Endothelial cell of umbilical vein (primary cell): Measurements from ENCODE around the gene CTTNBP2NL. TPM values are rescaled to one million over a fixed set of nuclear protein-coding genes. Genes with fewer than 3 reads are reported as not detected.

Experiments used
- BruUV-seq: library from RNA; stranded (reverse); fragments of 400-500 nt; replicated peaks from 2 replicates; lab custom pipeline; 2021; lab: Mats Ljungman, UMichigan
- CTCF ChIA-PET: fragments of 300-600, 350-600 bp; sonication (Branson Sonifier 250); formaldehyde crosslinking; loops from one replicate; lab custom pipeline; 2021; ENCODE audit warnings: antibody characterized with exemption, inconsistent platforms; lab: Charles Lee
- POLR2A ChIA-PET: fragments of 300-600, 350-600 bp; sonication (Branson Sonifier 250); formaldehyde crosslinking; loops from one replicate; lab custom pipeline; 2021; ENCODE audit warnings: antibody characterized with exemption, inconsistent platforms; lab: Charles Lee
- DNase-seq: peaks from one replicate; pipeline ENCODE4 v3.0.0-alpha.2; 2011; ENCODE audit warnings: low read depth, low spot score
- FAIRE-seq: peaks from 2 replicates; lab custom pipeline; 2011; peaks lifted over from hg19 to GRCh38; lab: Jason Lieb, UNC
- H2AFZ ChIP-seq: 2 replicates; pipeline ENCODE4 v1.6.0; 2012; ENCODE audit warnings: low read depth, low read length, control low read depth, inconsistent platforms
- H3K27ac ChIP-seq: 2 replicates; pipeline ENCODE4 v1.5.1; 2011; ENCODE audit warnings: low read depth, mild to moderate bottlenecking, control low read depth, low read length, moderate library complexity; ENCODE audit not compliant: insufficient read depth
- H3K27me3 ChIP-seq, 2 experiments: 2 replicates each; pipeline versions ENCODE4 v1.6.0 to v1.6.1; 2011; ENCODE audit warnings: low read length in 2 of 2, mixed read lengths in 1 of 2; ENCODE audit not compliant: control insufficient read depth in 2 of 2, insufficient read depth in 2 of 2
- H3K36me3 ChIP-seq, 2 experiments: 2 replicates in 1 of 2; 3 replicates in 1 of 2; pipeline ENCODE4 v1.5.1; 2011; ENCODE audit warnings: low read length in 2 of 2, mild to moderate bottlenecking in 1 of 2, moderate library complexity in 1 of 2; ENCODE audit not compliant: control insufficient read depth in 2 of 2, insufficient read depth in 2 of 2; ENCODE audit errors: extremely low read depth in 1 of 2
- H3K4me1 ChIP-seq: 3 replicates; pipeline ENCODE4 v1.5.1; 2011; ENCODE audit warnings: mild to moderate bottlenecking, low read length; ENCODE audit not compliant: control insufficient read depth, insufficient read depth; ENCODE audit errors: extremely low read depth
- H3K4me2 ChIP-seq: 2 replicates; pipeline ENCODE4 v1.6.1; 2011; ENCODE audit warnings: low read length, control low read depth, mixed read lengths; ENCODE audit not compliant: insufficient read depth
- H3K4me3 ChIP-seq, 3 experiments: fragments of 200-600 bp in 1 of 3; sonication (generic), shearing (Covaris generic) in 1 of 3; replicated peaks in 1 of 3; 2 replicates each; pipeline ENCODE4 v1.5.1; 2011 to 2016; ENCODE audit warnings: control low read depth in 3 of 3, low read length in 3 of 3, mild to moderate bottlenecking in 2 of 3, inconsistent platforms in 1 of 3, low read depth in 1 of 3, moderate library complexity in 1 of 3; ENCODE audit not compliant: insufficient read depth in 1 of 3
- H3K79me2 ChIP-seq: 2 replicates; pipeline ENCODE4 v1.6.0; 2012; ENCODE audit warnings: low read length, inconsistent platforms; ENCODE audit not compliant: control insufficient read depth, insufficient read depth
- H3K9ac ChIP-seq: replicated peaks from 2 replicates; pipeline ENCODE3; 2011; ENCODE audit warnings: low read length, control low read depth; ENCODE audit not compliant: insufficient read depth; ENCODE audit errors: extremely low read depth
- H3K9me1 ChIP-seq: replicated peaks from 3 replicates; pipeline ENCODE4 v1.6.0; 2011; ENCODE audit warnings: mild to moderate bottlenecking, low read length; ENCODE audit not compliant: control insufficient read depth, insufficient read depth; ENCODE audit errors: extremely low read depth
- H3K9me3 ChIP-seq: replicated peaks from 2 replicates; pipeline ENCODE4 v1.5.1; 2012; ENCODE audit warnings: low read length, inconsistent platforms; ENCODE audit not compliant: control insufficient read depth, insufficient read depth
- H4K20me1 ChIP-seq: replicated peaks from 2 replicates; pipeline ENCODE3; 2011; ENCODE audit warnings: mild to moderate bottlenecking, low read length; ENCODE audit not compliant: control insufficient read depth, insufficient read depth; ENCODE audit errors: extremely low read depth
- EZH2 ChIP-seq: IDR thresholded peaks from 2 replicates; pipeline ENCODE4 v1.6.1; 2012; ENCODE audit warnings: borderline replicate concordance, low read depth, mild to moderate bottlenecking, moderate library complexity, low read length, inconsistent platforms; ENCODE audit not compliant: severe bottlenecking
- FOS ChIP-seq: IDR thresholded peaks from 2 replicates; pipeline ENCODE4 v1.6.1; 2011; ENCODE audit warnings: mild to moderate bottlenecking, low read length, moderate library complexity, borderline replicate concordance; ENCODE audit not compliant: insufficient read depth
- GATA2 ChIP-seq: IDR thresholded peaks from 2 replicates; pipeline ENCODE4 v1.7.0; 2011; ENCODE audit warnings: low read depth, mild to moderate bottlenecking, moderate library complexity, mixed read lengths, low read length; ENCODE audit not compliant: insufficient read length, insufficient read depth
- JUN ChIP-seq: IDR thresholded peaks from 2 replicates; pipeline ENCODE4 v1.6.1; 2011; ENCODE audit warnings: borderline replicate concordance, low read depth; ENCODE audit not compliant: insufficient read length, insufficient read depth
- MYC ChIP-seq: IDR thresholded peaks from one replicate; pipeline ENCODE4 v1.6.1; 2011; ENCODE audit warnings: mild to moderate bottlenecking, low read depth, low read length
- POLR2A ChIP-seq: IDR thresholded peaks from 2 replicates; pipeline ENCODE4 v1.6.1; 2012; ENCODE audit warnings: low read depth, mild to moderate bottlenecking, control low read depth, low read length
- POLR2AphosphoS5 ChIP-seq: IDR thresholded peaks from 2 replicates; pipeline ENCODE4 v1.6.1; 2012; ENCODE audit warnings: low read depth, mild to moderate bottlenecking, control low read depth, low read length, moderate library complexity; ENCODE audit not compliant: insufficient read depth
- dilution Hi-C: fragments of 300-500 bp; cut with MboI; formaldehyde crosslinking; loops from one replicate; pipeline ENCODE4 v1.15.0; 2019; ENCODE audit warnings: low sequenced_read_pairs; ENCODE audit not compliant: extremely low pct_ligation_motif_present
- intact Hi-C: fragments of 100-400 bp; cut with micrococcal nuclease; formaldehyde crosslinking; loops from one replicate; pipeline ENCODE4 v1.10.0; 2022
- polyA plus RNA-seq, 4 experiments: library from polyadenylated mRNA; depleted of rRNA in 3 of 4; stranded (reverse) in 3 of 4; unstranded in 1 of 4; fragments of >200 nt; gene quantifications; 2 replicates each; pipeline versions ENCODE4 v1.2.1 to v1.2.3, GENCODE V29; 2011 to 2012; ENCODE audit warnings: missing spikeins in 1 of 4
- total RNA-seq: library from RNA; stranded (reverse); gene quantifications from 2 replicates; pipeline ENCODE4 v1.2.3, GENCODE V29; 2021
- TF ChIP-seq, protein P1 (sequence below), 2 donors: IDR thresholded peaks; 1 replicate in 1 of 2; 2 replicates in 1 of 2; pipeline ENCODE4 v1.5.1; 2011; ENCODE audit warnings: low read length in 2 of 2, mild to moderate bottlenecking in 2 of 2, moderate library complexity in 2 of 2, control low read depth in 1 of 2, inconsistent platforms in 1 of 2, low read depth in 1 of 2; ENCODE audit not compliant: insufficient read depth in 1 of 2; ENCODE audit errors: extremely low read depth in 1 of 2
- TF ChIP-seq, protein P2 (sequence below): IDR thresholded peaks from 2 replicates; pipeline ENCODE4 v1.6.1; 2011; ENCODE audit not compliant: insufficient read depth, insufficient read length

The CTTNBP2NL gene
- total and polyA plus RNA-seq, 2 donors (not counting 3 experiments of a cell fraction or from before 2014, with no cell fraction given), result 21.5 to 94.4 TPM

DNA sequence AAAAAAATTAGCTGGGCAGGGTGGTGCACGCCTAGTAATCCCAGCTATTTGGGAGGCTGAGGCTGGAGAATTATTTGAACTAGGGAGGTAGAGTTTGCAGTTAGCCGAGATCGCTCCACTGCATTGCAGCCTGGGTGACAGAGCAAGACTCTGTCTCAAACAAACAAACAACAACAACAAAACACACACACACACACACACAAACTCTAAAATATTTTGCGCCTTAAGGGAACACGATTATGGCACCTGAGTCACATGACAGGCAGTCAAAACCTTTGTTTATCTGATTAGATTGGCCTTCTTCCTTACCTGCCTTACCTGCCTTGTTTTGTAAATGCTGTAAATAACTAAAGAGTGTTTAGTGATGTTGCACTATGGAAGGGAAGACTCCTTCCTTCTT, 92.1 kb downstream of the CTTNBP2NL start:
- dilution Hi-C loops (no loop called here), intact Hi-C loops (no loop called here)
- Histone ChIP-seq H3K36me3 (no peaks in the 10 kb centered on the region), H3K4me3 (no peak overlapping the region), H2AFZ (no peak overlapping the region), H3K79me2 (no peaks in the 10 kb centered on the region), H3K9me3 (no peaks in the 10 kb centered on the region), H3K4me1 (no peaks in the 10 kb centered on the region), H3K27ac (no peak overlapping the region), H4K20me1 (no peaks in the 10 kb centered on the region), H3K4me2 (no peak overlapping the region), H3K9ac (no peak overlapping the region), H3K9me1 (no peaks in the 10 kb centered on the region), H3K27me3 (no peaks in the 10 kb centered on the region)
- DNase-seq (no peak), FAIRE-seq (no peak)
- TF ChIP-seq GATA2 (no peak), JUN (no peak), MYC (no peak), POLR2AphosphoS5 (no peak), FOS (no peak), EZH2 (no peak), POLR2A (no peak)
- TF ChIP-seq, protein P1, sequence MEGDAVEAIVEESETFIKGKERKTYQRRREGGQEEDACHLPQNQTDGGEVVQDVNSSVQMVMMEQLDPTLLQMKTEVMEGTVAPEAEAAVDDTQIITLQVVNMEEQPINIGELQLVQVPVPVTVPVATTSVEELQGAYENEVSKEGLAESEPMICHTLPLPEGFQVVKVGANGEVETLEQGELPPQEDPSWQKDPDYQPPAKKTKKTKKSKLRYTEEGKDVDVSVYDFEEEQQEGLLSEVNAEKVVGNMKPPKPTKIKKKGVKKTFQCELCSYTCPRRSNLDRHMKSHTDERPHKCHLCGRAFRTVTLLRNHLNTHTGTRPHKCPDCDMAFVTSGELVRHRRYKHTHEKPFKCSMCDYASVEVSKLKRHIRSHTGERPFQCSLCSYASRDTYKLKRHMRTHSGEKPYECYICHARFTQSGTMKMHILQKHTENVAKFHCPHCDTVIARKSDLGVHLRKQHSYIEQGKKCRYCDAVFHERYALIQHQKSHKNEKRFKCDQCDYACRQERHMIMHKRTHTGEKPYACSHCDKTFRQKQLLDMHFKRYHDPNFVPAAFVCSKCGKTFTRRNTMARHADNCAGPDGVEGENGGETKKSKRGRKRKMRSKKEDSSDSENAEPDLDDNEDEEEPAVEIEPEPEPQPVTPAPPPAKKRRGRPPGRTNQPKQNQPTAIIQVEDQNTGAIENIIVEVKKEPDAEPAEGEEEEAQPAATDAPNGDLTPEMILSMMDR (IDR thresholded peaks at IDR 0.05; ENCODE audit: extremely low read depth in 1 of 2, insufficient read depth in 1 of 2, low read depth in 1 of 2, low read length in 2 of 2), result no peak
- TF ChIP-seq, protein P2, sequence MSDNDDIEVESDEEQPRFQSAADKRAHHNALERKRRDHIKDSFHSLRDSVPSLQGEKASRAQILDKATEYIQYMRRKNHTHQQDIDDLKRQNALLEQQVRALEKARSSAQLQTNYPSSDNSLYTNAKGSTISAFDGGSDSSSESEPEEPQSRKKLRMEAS, result no peak
- BruUV-seq, result no TSS peak
- ChIA-PET CTCF (interaction anchor here (0.9 to 1.3 kb wide), 3 partner anchors 14 to 77 kb away, joined by 3 to 5 read pairs (median 4); no protein-coding TSS in a partner anchor), POLR2A (interaction anchor here (0.6 kb wide), 1 partner anchor 224 kb away, joined by 5 read pairs; no protein-coding TSS in a partner anchor)
